Measurements from ENCODE around the gene CYB5R4. TPM values are rescaled to one million over a fixed set of nuclear protein-coding genes. Genes with fewer than 3 reads are reported as not detected.
A peak's percentile ranks its signal among the peaks of the same experiment; 100 is the strongest.

Gene CYB5R4
- total RNA-seq, 1 experiment from 2014 or later = 12.5 TPM

- TF ChIP-seq JAZF1 (CRISPR knock-in tag; IDR thresholded peaks at IDR 0.05) (no peak), HMGXB4 (CRISPR knock-in tag; IDR thresholded peaks at IDR 0.05) (no peak), IRF2 (CRISPR knock-in tag; IDR thresholded peaks at IDR 0.05; ENCODE audit: borderline replicate concordance, low read depth) (no peak), ZNF423 (CRISPR knock-in tag; IDR thresholded peaks at IDR 0.05) (no peak), RELA (CRISPR knock-in tag; IDR thresholded peaks at IDR 0.05; ENCODE audit: borderline replicate concordance) (no peak), ZNF121 (CRISPR knock-in tag; IDR thresholded peaks at IDR 0.05) (no peak), ERG (CRISPR knock-in tag; IDR thresholded peaks at IDR 0.05) (no peak), NFATC4 (CRISPR knock-in tag; IDR thresholded peaks at IDR 0.05) (no peak), NFE2L1 (CRISPR knock-in tag; IDR thresholded peaks at IDR 0.05) (no peak), ESRRA (CRISPR knock-in tag; IDR thresholded peaks at IDR 0.05; ENCODE audit: borderline replicate concordance) (no peak)
Observed at GRCh38 chr6:83867043-83867442, 7.6 kb downstream of the CYB5R4 start (continued).

- H3K27ac Mint-ChIP-seq = no peak overlapping the region
- no peak for ATAC-seq
- no peak overlapping the region for H3K4me3 Mint-ChIP-seq
- TF ChIP-seq GTF2I (CRISPR knock-in tag; conservative IDR thresholded peaks at IDR 0.05) = no peak
- TF ChIP-seq SP1 (CRISPR knock-in tag; conservative IDR thresholded peaks at IDR 0.05) = no peak
- TF ChIP-seq, protein P1, sequence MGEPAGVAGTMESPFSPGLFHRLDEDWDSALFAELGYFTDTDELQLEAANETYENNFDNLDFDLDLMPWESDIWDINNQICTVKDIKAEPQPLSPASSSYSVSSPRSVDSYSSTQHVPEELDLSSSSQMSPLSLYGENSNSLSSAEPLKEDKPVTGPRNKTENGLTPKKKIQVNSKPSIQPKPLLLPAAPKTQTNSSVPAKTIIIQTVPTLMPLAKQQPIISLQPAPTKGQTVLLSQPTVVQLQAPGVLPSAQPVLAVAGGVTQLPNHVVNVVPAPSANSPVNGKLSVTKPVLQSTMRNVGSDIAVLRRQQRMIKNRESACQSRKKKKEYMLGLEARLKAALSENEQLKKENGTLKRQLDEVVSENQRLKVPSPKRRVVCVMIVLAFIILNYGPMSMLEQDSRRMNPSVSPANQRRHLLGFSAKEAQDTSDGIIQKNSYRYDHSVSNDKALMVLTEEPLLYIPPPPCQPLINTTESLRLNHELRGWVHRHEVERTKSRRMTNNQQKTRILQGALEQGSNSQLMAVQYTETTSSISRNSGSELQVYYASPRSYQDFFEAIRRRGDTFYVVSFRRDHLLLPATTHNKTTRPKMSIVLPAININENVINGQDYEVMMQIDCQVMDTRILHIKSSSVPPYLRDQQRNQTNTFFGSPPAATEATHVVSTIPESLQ (CRISPR knock-in tag; IDR thresholded peaks at IDR 0.05) = no peak
- no peak for TF ChIP-seq ZNF263 (CRISPR knock-in tag; IDR thresholded peaks at IDR 0.05; ENCODE audit: low read depth)
- TF ChIP-seq, protein P2, sequence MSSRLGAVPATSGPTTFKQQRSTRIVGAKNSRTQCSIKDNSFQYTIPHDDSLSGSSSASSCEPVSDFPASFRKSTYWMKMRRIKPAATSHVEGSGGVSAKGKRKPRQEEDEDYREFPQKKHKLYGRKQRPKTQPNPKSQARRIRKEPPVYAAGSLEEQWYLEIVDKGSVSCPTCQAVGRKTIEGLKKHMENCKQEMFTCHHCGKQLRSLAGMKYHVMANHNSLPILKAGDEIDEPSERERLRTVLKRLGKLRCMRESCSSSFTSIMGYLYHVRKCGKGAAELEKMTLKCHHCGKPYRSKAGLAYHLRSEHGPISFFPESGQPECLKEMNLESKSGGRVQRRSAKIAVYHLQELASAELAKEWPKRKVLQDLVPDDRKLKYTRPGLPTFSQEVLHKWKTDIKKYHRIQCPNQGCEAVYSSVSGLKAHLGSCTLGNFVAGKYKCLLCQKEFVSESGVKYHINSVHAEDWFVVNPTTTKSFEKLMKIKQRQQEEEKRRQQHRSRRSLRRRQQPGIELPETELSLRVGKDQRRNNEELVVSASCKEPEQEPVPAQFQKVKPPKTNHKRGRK (CRISPR knock-in tag; IDR thresholded peaks at IDR 0.05; ENCODE audit: borderline replicate concordance) = no peak
- TF ChIP-seq ZNF532 (CRISPR knock-in tag; IDR thresholded peaks at IDR 0.05; ENCODE audit: borderline replicate concordance) = no peak
- no peak for TF ChIP-seq MXD4 (CRISPR knock-in tag; IDR thresholded peaks at IDR 0.05; ENCODE audit: borderline replicate concordance)
- TF ChIP-seq ZNF317 (CRISPR knock-in tag; IDR thresholded peaks at IDR 0.05; ENCODE audit: borderline replicate concordance, low read depth) = no peak
- TF ChIP-seq NR3C1 (CRISPR knock-in tag; conservative IDR thresholded peaks at IDR 0.05; ENCODE audit: low read depth) = no peak
- TF ChIP-seq MAX (CRISPR knock-in tag; IDR thresholded peaks at IDR 0.05) = no peak
- TF ChIP-seq TP53 (CRISPR knock-in tag; IDR thresholded peaks at IDR 0.05) = no peak
- TF ChIP-seq E2F4 (CRISPR knock-in tag; IDR thresholded peaks at IDR 0.05; ENCODE audit: borderline replicate concordance, low read depth) = no peak
- TF ChIP-seq, protein P3, sequence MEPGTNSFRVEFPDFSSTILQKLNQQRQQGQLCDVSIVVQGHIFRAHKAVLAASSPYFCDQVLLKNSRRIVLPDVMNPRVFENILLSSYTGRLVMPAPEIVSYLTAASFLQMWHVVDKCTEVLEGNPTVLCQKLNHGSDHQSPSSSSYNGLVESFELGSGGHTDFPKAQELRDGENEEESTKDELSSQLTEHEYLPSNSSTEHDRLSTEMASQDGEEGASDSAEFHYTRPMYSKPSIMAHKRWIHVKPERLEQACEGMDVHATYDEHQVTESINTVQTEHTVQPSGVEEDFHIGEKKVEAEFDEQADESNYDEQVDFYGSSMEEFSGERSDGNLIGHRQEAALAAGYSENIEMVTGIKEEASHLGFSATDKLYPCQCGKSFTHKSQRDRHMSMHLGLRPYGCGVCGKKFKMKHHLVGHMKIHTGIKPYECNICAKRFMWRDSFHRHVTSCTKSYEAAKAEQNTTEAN (CRISPR knock-in tag; IDR thresholded peaks at IDR 0.05) = no peak
Observed at GRCh38 chr6:83867527-83868161, 8.2 kb downstream of the CYB5R4 start.

More at GRCh38 chr6:83867527-83868161, 8.2 kb downstream of the CYB5R4 start:
- ChIA-PET CTCF (no interaction called here), POLR2A (interaction anchor here (0.7 kb wide), 1 partner anchor 8 kb away, joined by 3 read pairs; the partner anchor contains the start of gene CYB5R4)
- Mint-ChIP-seq H3K27me3 (ENCODE audit: low read depth) (no peaks in the 10 kb centered on the region; the same call in 1 of the 2 replicates), H3K9me3 (peaks cover 22% of the 10 kb centered on the region), H3K36me3 (peaks cover 52% of the 10 kb centered on the region), H3K4me1 (no peaks in the 10 kb centered on the region)
- DNase-seq (ENCODE audit: low spot score) = peak; percentile 24
